Measurements from ENCODE around the gene KCTD21.

KCTD21 gene

GRCh38 chr11:78171951-78172350, 16.5 kb downstream of the KCTD21 start:
- DNase-seq (ENCODE audit: low read depth): no peak
- no peak for TF ChIP-seq CTCF (conservative IDR thresholded peaks at IDR 0.05; ENCODE audit: low read depth, low read length)

GRCh38 chr11:78170874-78171549, 17.4 kb downstream of the KCTD21 start:
- no peak overlapping the region for H3K4me3 ChIP-seq (ENCODE audit: low read length)
- no peak for TF ChIP-seq CTCF (conservative IDR thresholded peaks at IDR 0.05; ENCODE audit: low read depth, low read length)
- DNase-seq (ENCODE audit: low read depth): no peak

More at GRCh38 chr11:78171951-78172350, 16.5 kb downstream of the KCTD21 start:
- H3K4me3 ChIP-seq (ENCODE audit: low read length): no peak overlapping the region

- no peak for TF ChIP-seq CTCF (conservative IDR thresholded peaks at IDR 0.05; ENCODE audit: low read depth, low read length)
- no peak overlapping the region for H3K4me3 ChIP-seq (ENCODE audit: low read length)
- no peak for DNase-seq (ENCODE audit: low read depth)
Observed at GRCh38 chr11:78170413-78170812, 18.0 kb downstream of the KCTD21 start.

GRCh38 chr11:78168539-78169477, 19.6 kb downstream of the KCTD21 start:
- H3K4me3 ChIP-seq (ENCODE audit: low read length): no peak overlapping the region
- peak; percentile 83 for DNase-seq (ENCODE audit: low read depth)
- TF ChIP-seq CTCF (conservative IDR thresholded peaks at IDR 0.05; ENCODE audit: low read depth, low read length): no peak

GRCh38 chr11:78166855-78167469, 21.5 kb downstream of the KCTD21 start:
- no peak for DNase-seq (ENCODE audit: low read depth)
- no peak overlapping the region for H3K4me3 ChIP-seq (ENCODE audit: low read length)
- TF ChIP-seq CTCF (conservative IDR thresholded peaks at IDR 0.05; ENCODE audit: low read depth, low read length): no peak

DNA sequence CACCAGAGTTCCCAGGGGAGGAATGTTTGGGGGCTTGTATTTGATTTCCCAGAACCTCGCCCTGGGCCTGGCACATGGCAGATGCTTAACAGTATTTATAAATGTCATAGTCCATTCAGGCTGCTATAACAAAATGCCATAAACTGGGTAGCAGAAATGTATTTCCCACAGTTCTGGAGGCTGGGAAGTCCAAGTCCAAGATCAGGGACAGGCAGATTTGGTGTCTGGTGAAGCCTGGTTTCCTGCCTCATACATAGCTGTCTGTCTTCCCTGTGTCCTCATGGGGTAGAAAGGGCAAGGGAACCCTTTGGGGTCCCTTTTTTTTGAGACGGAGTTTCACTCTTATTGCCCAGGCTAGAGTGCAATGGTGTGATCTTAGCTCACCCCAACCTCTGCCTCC, 24.0 kb downstream of the KCTD21 start:
- no peak overlapping the region for H3K4me3 ChIP-seq (ENCODE audit: low read length)
- no peak for TF ChIP-seq CTCF (conservative IDR thresholded peaks at IDR 0.05; ENCODE audit: low read depth, low read length)
- no peak for DNase-seq (ENCODE audit: low read depth)
